Astrocyte (in vitro differentiated cells and primary cell): ENCODE measurements around the gene EPB41L1. TPM values are rescaled to one million over a fixed set of nuclear protein-coding genes. Genes with fewer than 3 reads are reported as not detected.

Source experiments
- DNase-seq: peaks from one replicate; pipeline ENCODE4 v3.0.0-alpha.2; 2010; ENCODE audit warnings: low read depth
- FAIRE-seq: peaks from 2 replicates; lab custom pipeline; 2011; peaks lifted over from hg19 to GRCh38; lab: Jason Lieb, UNC
- H2AFZ ChIP-seq: 2 replicates; pipeline ENCODE4 v1.6.0; 2012; ENCODE audit warnings: low read depth, low read length, inconsistent platforms
- H3K27ac ChIP-seq: 2 replicates; pipeline ENCODE4 v1.5.1; 2011; ENCODE audit warnings: low read depth, low read length, inconsistent platforms
- H3K27me3 ChIP-seq: 2 replicates; pipeline ENCODE4 v1.6.0; 2011; ENCODE audit warnings: low read length, inconsistent platforms; ENCODE audit not compliant: insufficient read depth
- H3K36me3 ChIP-seq: 2 replicates; pipeline ENCODE4 v1.5.1; 2011; ENCODE audit warnings: low read length, inconsistent platforms; ENCODE audit not compliant: insufficient read depth
- H3K4me1 ChIP-seq: 2 replicates; pipeline ENCODE4 v1.5.1; 2011; ENCODE audit warnings: low read length, inconsistent platforms; ENCODE audit not compliant: insufficient read depth
- H3K4me2 ChIP-seq: 2 replicates; pipeline ENCODE4 v1.6.0; 2012; ENCODE audit warnings: low read length, inconsistent platforms
- H3K4me3 ChIP-seq: 2 replicates; pipeline ENCODE4 v1.5.1; 2011; ENCODE audit warnings: low read depth, mild to moderate bottlenecking, low read length, inconsistent platforms; ENCODE audit not compliant: insufficient read depth
- H3K79me2 ChIP-seq: 2 replicates; pipeline ENCODE4 v1.6.0; 2012; ENCODE audit warnings: mild to moderate bottlenecking, low read length, inconsistent platforms; ENCODE audit not compliant: insufficient read depth
- H3K9ac ChIP-seq: 2 replicates; pipeline ENCODE4 v1.6.0; 2012; ENCODE audit warnings: mild to moderate bottlenecking, low read length, inconsistent platforms
- H3K9me3 ChIP-seq: 2 replicates; pipeline ENCODE4 v1.5.1; 2012; ENCODE audit warnings: low read depth, mild to moderate bottlenecking, low read length, inconsistent platforms; ENCODE audit not compliant: insufficient read depth
- H4K20me1 ChIP-seq: 2 replicates; pipeline ENCODE4 v1.6.0; 2012; ENCODE audit warnings: low read length, inconsistent platforms; ENCODE audit not compliant: insufficient read depth
- H3K27ac Mint-ChIP-seq: one replicate; pipeline ENCODE4 v1.8.0; 2021; ENCODE audit warnings: mild to moderate bottlenecking, mixed read lengths; ENCODE audit not compliant: unreplicated experiment
- H3K27me3 Mint-ChIP-seq: one replicate; pipeline ENCODE4 v1.8.0; 2021; ENCODE audit warnings: low read depth, mixed read lengths; ENCODE audit not compliant: unreplicated experiment
- H3K36me3 Mint-ChIP-seq: one replicate; pipeline ENCODE4 v1.8.0; 2021; ENCODE audit warnings: low read depth, mixed read lengths; ENCODE audit not compliant: unreplicated experiment
- H3K4me1 Mint-ChIP-seq: one replicate; pipeline ENCODE4 v1.8.0; 2021; ENCODE audit warnings: low read depth, mixed read lengths; ENCODE audit not compliant: unreplicated experiment
- H3K4me3 Mint-ChIP-seq: one replicate; pipeline ENCODE4 v1.8.0; 2021; ENCODE audit warnings: mild to moderate bottlenecking, moderate library complexity, mixed read lengths; ENCODE audit not compliant: unreplicated experiment
- H3K9me3 Mint-ChIP-seq: one replicate; pipeline ENCODE4 v1.8.0; 2021; ENCODE audit warnings: mild to moderate bottlenecking, mixed read lengths; ENCODE audit not compliant: unreplicated experiment
- EZH2 ChIP-seq: IDR thresholded peaks from 2 replicates; pipeline ENCODE4 v1.6.1; 2012; ENCODE audit warnings: mild to moderate bottlenecking, low read length, inconsistent platforms; ENCODE audit not compliant: insufficient read depth
- total RNA-seq: library from RNA; stranded (reverse); gene quantifications from 2 replicates; pipeline ENCODE4 v1.2.1, GENCODE V29; 2021
- TF ChIP-seq, protein P1 (sequence below): IDR thresholded peaks from 2 replicates; pipeline ENCODE4 v1.5.1; 2011; ENCODE audit warnings: low read depth, mild to moderate bottlenecking, inconsistent platforms, low read length, moderate library complexity; ENCODE audit not compliant: insufficient read depth

Gene EPB41L1
- total RNA-seq, 1 donor from 2014 or later = 39.4 TPM

- no peak for FAIRE-seq
- peak; percentile 42 for DNase-seq
- H3K4me2 ChIP-seq = no peak overlapping the region
- H2AFZ ChIP-seq = no peak overlapping the region
- H3K4me3 ChIP-seq = no peak overlapping the region
- TF ChIP-seq, protein P1, sequence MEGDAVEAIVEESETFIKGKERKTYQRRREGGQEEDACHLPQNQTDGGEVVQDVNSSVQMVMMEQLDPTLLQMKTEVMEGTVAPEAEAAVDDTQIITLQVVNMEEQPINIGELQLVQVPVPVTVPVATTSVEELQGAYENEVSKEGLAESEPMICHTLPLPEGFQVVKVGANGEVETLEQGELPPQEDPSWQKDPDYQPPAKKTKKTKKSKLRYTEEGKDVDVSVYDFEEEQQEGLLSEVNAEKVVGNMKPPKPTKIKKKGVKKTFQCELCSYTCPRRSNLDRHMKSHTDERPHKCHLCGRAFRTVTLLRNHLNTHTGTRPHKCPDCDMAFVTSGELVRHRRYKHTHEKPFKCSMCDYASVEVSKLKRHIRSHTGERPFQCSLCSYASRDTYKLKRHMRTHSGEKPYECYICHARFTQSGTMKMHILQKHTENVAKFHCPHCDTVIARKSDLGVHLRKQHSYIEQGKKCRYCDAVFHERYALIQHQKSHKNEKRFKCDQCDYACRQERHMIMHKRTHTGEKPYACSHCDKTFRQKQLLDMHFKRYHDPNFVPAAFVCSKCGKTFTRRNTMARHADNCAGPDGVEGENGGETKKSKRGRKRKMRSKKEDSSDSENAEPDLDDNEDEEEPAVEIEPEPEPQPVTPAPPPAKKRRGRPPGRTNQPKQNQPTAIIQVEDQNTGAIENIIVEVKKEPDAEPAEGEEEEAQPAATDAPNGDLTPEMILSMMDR = peak; percentile 85
- no peak for TF ChIP-seq EZH2
- H3K36me3 ChIP-seq = no peaks in the 10 kb centered on the region
- H3K4me1 ChIP-seq = no peaks in the 10 kb centered on the region
- Mint-ChIP-seq H3K4me3 (no peak overlapping the region), H3K27me3 (peaks cover 19% of the 10 kb centered on the region), H3K9me3 (no peaks in the 10 kb centered on the region), H3K4me1 (no peaks in the 10 kb centered on the region), H3K27ac (no peak overlapping the region), H3K36me3 (peaks cover 24% of the 10 kb centered on the region)
- no peak overlapping the region for H3K27ac ChIP-seq
- no peaks in the 10 kb centered on the region for H3K9me3 ChIP-seq
- H3K79me2 ChIP-seq = no peaks in the 10 kb centered on the region
- H3K9ac ChIP-seq = no peak overlapping the region
- no peaks in the 10 kb centered on the region for H4K20me1 ChIP-seq
- no peaks in the 10 kb centered on the region for H3K27me3 ChIP-seq
Measured at GRCh38 chr20:36199345-36200257, 45.1 kb downstream of the EPB41L1 start.

GRCh38 chr20:36200451-36200850 lies 45.9 kb downstream of the EPB41L1 start:
- no peaks in the 10 kb centered on the region for H3K4me1 Mint-ChIP-seq
- H3K4me2 ChIP-seq = no peak overlapping the region
- H3K4me1 ChIP-seq = no peaks in the 10 kb centered on the region
- no peak overlapping the region for H3K27ac ChIP-seq
- no peaks in the 10 kb centered on the region for H3K9me3 Mint-ChIP-seq
- DNase-seq (no peak), FAIRE-seq (no peak)
- no peak overlapping the region for H3K4me3 Mint-ChIP-seq
- no peaks in the 10 kb centered on the region for H3K9me3 ChIP-seq
- no peaks in the 10 kb centered on the region for H3K36me3 ChIP-seq
- no peaks in the 10 kb centered on the region for H4K20me1 ChIP-seq
- H3K27me3 ChIP-seq = no peaks in the 10 kb centered on the region
- H2AFZ ChIP-seq = no peak overlapping the region
- peaks cover 15% of the 10 kb centered on the region for H3K36me3 Mint-ChIP-seq
- TF ChIP-seq, protein P1 = no peak
- TF ChIP-seq EZH2 = no peak
- H3K27me3 Mint-ChIP-seq = peaks cover 18% of the 10 kb centered on the region
- H3K9ac ChIP-seq = no peak overlapping the region
- no peaks in the 10 kb centered on the region for H3K79me2 ChIP-seq
- no peak overlapping the region for H3K4me3 ChIP-seq
- H3K27ac Mint-ChIP-seq = no peak overlapping the region

DNA sequence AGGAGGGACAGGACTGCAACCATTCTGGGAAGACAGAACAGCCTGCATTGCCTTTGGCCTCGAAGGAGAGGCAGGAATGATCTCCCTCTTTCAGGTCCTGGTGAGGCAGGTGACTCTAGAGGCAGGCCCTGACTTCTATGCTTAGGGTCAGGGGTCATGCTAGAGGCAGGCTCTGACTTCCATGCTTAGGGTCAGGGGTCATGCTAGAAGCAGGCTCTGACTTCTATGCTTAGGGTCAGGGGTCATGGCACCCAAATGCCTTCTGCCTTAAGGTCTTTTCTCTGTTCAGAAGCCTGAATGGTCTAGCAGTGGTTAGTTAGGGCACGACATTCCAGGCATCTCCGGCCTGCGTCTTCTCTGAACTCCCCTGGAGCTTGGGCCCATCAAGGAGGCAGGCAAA lies 46.7 kb downstream of the EPB41L1 start:
- H3K4me3 Mint-ChIP-seq = no peak overlapping the region
- H3K4me3 ChIP-seq = no peak overlapping the region
- H3K9me3 ChIP-seq = no peaks in the 10 kb centered on the region
- H3K27me3 ChIP-seq = no peaks in the 10 kb centered on the region
- H3K36me3 Mint-ChIP-seq = peaks cover 15% of the 10 kb centered on the region
- no peaks in the 10 kb centered on the region for H3K36me3 ChIP-seq
- no peaks in the 10 kb centered on the region for H3K4me1 Mint-ChIP-seq
- H3K79me2 ChIP-seq = no peaks in the 10 kb centered on the region
- no peak overlapping the region for H3K9ac ChIP-seq
- H3K27ac ChIP-seq = no peak overlapping the region
- H4K20me1 ChIP-seq = no peaks in the 10 kb centered on the region
- H3K4me2 ChIP-seq = no peak overlapping the region
- no peaks in the 10 kb centered on the region for H3K9me3 Mint-ChIP-seq
- no peak overlapping the region for H2AFZ ChIP-seq
- DNase-seq (no peak), FAIRE-seq (no peak)
- peaks cover 11% of the 10 kb centered on the region for H3K27me3 Mint-ChIP-seq
- no peak overlapping the region for H3K27ac Mint-ChIP-seq
- no peaks in the 10 kb centered on the region for H3K4me1 ChIP-seq
- TF ChIP-seq, protein P1 = no peak
- TF ChIP-seq EZH2 = no peak
